Panc1 (cell line): ENCODE results near the gene CFDP1. TPM values are rescaled to one million over a fixed set of nuclear protein-coding genes. Genes with fewer than 3 reads are reported as not detected.

Source experiments
- ATAC-seq: fragments of 200-7000 bp; cut with Tn5 transposase; 2 replicates; pipeline ENCODE4 v1.9.1; 2020; ENCODE audit warnings: mild to moderate bottlenecking, moderate library complexity
- BruUV-seq: library from RNA; stranded (reverse); fragments of 400-500 nt; replicated peaks from 2 replicates; lab custom pipeline; 2021; lab: Mats Ljungman, UMichigan
- CTCF ChIA-PET: fragments of 300-600 bp; sonication (Branson Sonifier 250); formaldehyde crosslinking; loops from one replicate; lab custom pipeline; 2022; ENCODE audit warnings: antibody characterized with exemption; lab: Charles Lee
- POLR2A ChIA-PET: fragments of 300-600 bp; sonication (Branson Sonifier 250); formaldehyde crosslinking; loops from one replicate; lab custom pipeline; 2022; ENCODE audit warnings: antibody characterized with exemption; lab: Charles Lee
- DNase-seq: peaks from one replicate; pipeline ENCODE4 v3.0.0-alpha.2; 2010; ENCODE audit warnings: low read depth, low spot score
- H3K27ac ChIP-seq: 2 replicates; pipeline ENCODE4 v1.5.1; 2011; ENCODE audit warnings: mild to moderate bottlenecking, low read length, inconsistent platforms
- H3K27me3 ChIP-seq: fragments of 200-500 bp; sonication (Bioruptor generic); 2 replicates; pipeline ENCODE4 v1.6.0; 2014; ENCODE audit warnings: low read length, inconsistent platforms; ENCODE audit not compliant: control insufficient read depth, insufficient read depth
- H3K36me3 ChIP-seq: fragments of 200-500 bp; sonication (Bioruptor generic); 2 replicates; pipeline ENCODE4 v1.5.1; 2014; ENCODE audit warnings: inconsistent platforms, mild to moderate bottlenecking, low read length, moderate library complexity; ENCODE audit not compliant: control insufficient read depth, insufficient read depth
- H3K4me1 ChIP-seq: 2 replicates; pipeline ENCODE4 v1.5.1; 2011; ENCODE audit warnings: inconsistent platforms, mild to moderate bottlenecking, low read length, moderate library complexity; ENCODE audit not compliant: control insufficient read depth, insufficient read depth
- H3K4me3 ChIP-seq, 2 experiments: 2 replicates each; pipeline ENCODE4 v1.5.1; 2011 to 2012; ENCODE audit warnings: low read depth in 2 of 2, low read length in 2 of 2, mild to moderate bottlenecking in 2 of 2, inconsistent platforms in 1 of 2, moderate library complexity in 1 of 2
- H3K9me3 ChIP-seq: fragments of 200-500 bp; sonication (Bioruptor generic); 2 replicates; pipeline ENCODE4 v1.5.1; 2014; ENCODE audit warnings: low read depth, mild to moderate bottlenecking, inconsistent platforms, low read length, moderate library complexity; ENCODE audit not compliant: control insufficient read depth, insufficient read depth
- CTCF ChIP-seq: fragments of 450-650 bp; IDR thresholded peaks from 2 replicates; pipeline ENCODE4 v1.5.1; 2017; ENCODE audit warnings: mild to moderate bottlenecking
- POLR2AphosphoS5 ChIP-seq: IDR thresholded peaks from 2 replicates; pipeline ENCODE4 v1.6.1; 2012; ENCODE audit warnings: mild to moderate bottlenecking, low read depth, low read length, moderate library complexity
- SIN3A ChIP-seq: IDR thresholded peaks from 2 replicates; pipeline ENCODE4 v1.6.1; 2012; ENCODE audit warnings: low read depth, mild to moderate bottlenecking, low read length, moderate library complexity, borderline replicate concordance; ENCODE audit not compliant: insufficient read depth
- TCF7L2 ChIP-seq: IDR thresholded peaks from 2 replicates; pipeline ENCODE4 v1.6.1; 2011; ENCODE audit warnings: mild to moderate bottlenecking, low read depth, low read length, inconsistent platforms
- in situ Hi-C: cut with HindIII; loops from 2 replicates; pipeline ENCODE4 v1.10.0; 2016; ENCODE audit warnings: low sequenced_read_pairs, low pct_unique_long_range_greater_than_20kb
- intact Hi-C: fragments of 100-400 bp; cut with micrococcal nuclease; formaldehyde crosslinking; loops from one replicate; pipeline ENCODE4 v1.10.0; 2022; ENCODE audit not compliant: unreplicated experiment
- total RNA-seq: library from RNA; stranded (reverse); gene quantifications from one replicate; pipeline ENCODE4 v1.2.1, GENCODE V29; 2021; ENCODE audit not compliant: unreplicated experiment
- TF ChIP-seq, protein P1 (sequence below), 2 experiments: IDR thresholded peaks; 2 replicates each; pipeline ENCODE4 v1.6.1; 2011 to 2012; ENCODE audit warnings: low read depth in 2 of 2, control low read depth in 1 of 2, low read length in 1 of 2, mild to moderate bottlenecking in 1 of 2, moderate library complexity in 1 of 2; ENCODE audit not compliant: insufficient read depth in 1 of 2

Gene CFDP1
- total RNA-seq, 1 experiment from 2014 or later: 25.7 TPM

GRCh38 chr16:75304521-75305363, 128.6 kb downstream of the CFDP1 start:
- POLR2A ChIA-PET: interaction anchor here (0.6 to 1.5 kb wide), 2 partner anchors 18 to 59 kb away, joined by 3 to 6 read pairs; no protein-coding TSS in a partner anchor
- intact Hi-C loops: no loop called here
- Histone ChIP-seq H3K36me3 (no peaks in the 10 kb centered on the region; the same call in 1 of the 2 replicates), H3K4me3 (no peak overlapping the region), H3K27me3 (no peaks in the 10 kb centered on the region), H3K27ac (peak overlapping the region; percentile 92), H3K4me1 (peaks cover 34% of the 10 kb centered on the region), H3K9me3 (no peaks in the 10 kb centered on the region)
- CTCF ChIA-PET: no interaction called here
- in situ Hi-C loops: no loop called here
- BruUV-seq: TSS peak; percentile 53
- ATAC-seq (no peak), DNase-seq (no peak)
- TF ChIP-seq SIN3A: no peak
- no peak for TF ChIP-seq POLR2AphosphoS5
- TF ChIP-seq CTCF: no peak

DNA sequence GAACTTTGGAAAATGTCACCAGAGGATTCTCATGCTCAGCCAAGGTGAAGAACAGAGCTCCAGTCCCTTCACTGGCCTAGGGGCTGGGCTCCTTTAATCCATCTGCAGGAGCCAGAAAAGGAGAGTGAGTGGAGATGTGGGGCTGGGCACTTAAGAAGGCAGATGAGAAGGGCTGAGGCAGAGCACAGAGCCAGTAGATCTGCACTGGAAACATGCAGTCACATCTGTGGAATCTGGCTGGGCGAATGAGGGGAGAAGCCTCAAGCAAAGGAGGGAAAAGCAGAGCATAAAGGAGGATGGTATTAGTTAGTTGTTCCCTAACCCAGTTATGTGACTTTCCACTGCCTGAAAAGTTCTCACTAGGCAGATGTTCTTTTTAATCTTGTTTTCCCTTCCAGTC, 131.5 kb downstream of the CFDP1 start:
- no TSS peak for BruUV-seq
- Histone ChIP-seq H3K36me3 (no peaks in the 10 kb centered on the region; the same call in 1 of the 2 replicates), H3K9me3 (no peaks in the 10 kb centered on the region), H3K4me1 (peaks cover 23% of the 10 kb centered on the region), H3K27ac (no peak overlapping the region), H3K4me3 (no peak overlapping the region), H3K27me3 (no peaks in the 10 kb centered on the region)
- ChIA-PET CTCF (no interaction called here), POLR2A (no interaction called here)
- no peak for ATAC-seq
- in situ Hi-C loops (no loop called here), intact Hi-C loops (no loop called here)
- no peak for DNase-seq
- no peak for TF ChIP-seq TCF7L2
- TF ChIP-seq POLR2AphosphoS5: no peak
- no peak for TF ChIP-seq SIN3A
- TF ChIP-seq CTCF: no peak
- TF ChIP-seq, protein P1, sequence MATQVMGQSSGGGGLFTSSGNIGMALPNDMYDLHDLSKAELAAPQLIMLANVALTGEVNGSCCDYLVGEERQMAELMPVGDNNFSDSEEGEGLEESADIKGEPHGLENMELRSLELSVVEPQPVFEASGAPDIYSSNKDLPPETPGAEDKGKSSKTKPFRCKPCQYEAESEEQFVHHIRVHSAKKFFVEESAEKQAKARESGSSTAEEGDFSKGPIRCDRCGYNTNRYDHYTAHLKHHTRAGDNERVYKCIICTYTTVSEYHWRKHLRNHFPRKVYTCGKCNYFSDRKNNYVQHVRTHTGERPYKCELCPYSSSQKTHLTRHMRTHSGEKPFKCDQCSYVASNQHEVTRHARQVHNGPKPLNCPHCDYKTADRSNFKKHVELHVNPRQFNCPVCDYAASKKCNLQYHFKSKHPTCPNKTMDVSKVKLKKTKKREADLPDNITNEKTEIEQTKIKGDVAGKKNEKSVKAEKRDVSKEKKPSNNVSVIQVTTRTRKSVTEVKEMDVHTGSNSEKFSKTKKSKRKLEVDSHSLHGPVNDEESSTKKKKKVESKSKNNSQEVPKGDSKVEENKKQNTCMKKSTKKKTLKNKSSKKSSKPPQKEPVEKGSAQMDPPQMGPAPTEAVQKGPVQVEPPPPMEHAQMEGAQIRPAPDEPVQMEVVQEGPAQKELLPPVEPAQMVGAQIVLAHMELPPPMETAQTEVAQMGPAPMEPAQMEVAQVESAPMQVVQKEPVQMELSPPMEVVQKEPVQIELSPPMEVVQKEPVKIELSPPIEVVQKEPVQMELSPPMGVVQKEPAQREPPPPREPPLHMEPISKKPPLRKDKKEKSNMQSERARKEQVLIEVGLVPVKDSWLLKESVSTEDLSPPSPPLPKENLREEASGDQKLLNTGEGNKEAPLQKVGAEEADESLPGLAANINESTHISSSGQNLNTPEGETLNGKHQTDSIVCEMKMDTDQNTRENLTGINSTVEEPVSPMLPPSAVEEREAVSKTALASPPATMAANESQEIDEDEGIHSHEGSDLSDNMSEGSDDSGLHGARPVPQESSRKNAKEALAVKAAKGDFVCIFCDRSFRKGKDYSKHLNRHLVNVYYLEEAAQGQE (IDR thresholded peaks at IDR 0.05; ENCODE audit: insufficient read depth in 1 of 2, low read depth in 2 of 2, low read length in 1 of 2): no peak
